ENCODE results near the gene RBM24.

- no peak for TF ChIP-seq POLR2A (IDR thresholded peaks at IDR 0.05)
- TF ChIP-seq, protein P1, sequence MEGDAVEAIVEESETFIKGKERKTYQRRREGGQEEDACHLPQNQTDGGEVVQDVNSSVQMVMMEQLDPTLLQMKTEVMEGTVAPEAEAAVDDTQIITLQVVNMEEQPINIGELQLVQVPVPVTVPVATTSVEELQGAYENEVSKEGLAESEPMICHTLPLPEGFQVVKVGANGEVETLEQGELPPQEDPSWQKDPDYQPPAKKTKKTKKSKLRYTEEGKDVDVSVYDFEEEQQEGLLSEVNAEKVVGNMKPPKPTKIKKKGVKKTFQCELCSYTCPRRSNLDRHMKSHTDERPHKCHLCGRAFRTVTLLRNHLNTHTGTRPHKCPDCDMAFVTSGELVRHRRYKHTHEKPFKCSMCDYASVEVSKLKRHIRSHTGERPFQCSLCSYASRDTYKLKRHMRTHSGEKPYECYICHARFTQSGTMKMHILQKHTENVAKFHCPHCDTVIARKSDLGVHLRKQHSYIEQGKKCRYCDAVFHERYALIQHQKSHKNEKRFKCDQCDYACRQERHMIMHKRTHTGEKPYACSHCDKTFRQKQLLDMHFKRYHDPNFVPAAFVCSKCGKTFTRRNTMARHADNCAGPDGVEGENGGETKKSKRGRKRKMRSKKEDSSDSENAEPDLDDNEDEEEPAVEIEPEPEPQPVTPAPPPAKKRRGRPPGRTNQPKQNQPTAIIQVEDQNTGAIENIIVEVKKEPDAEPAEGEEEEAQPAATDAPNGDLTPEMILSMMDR (IDR thresholded peaks at IDR 0.05) = no peak
Measured at GRCh38 chr6:17311595-17312311, 30.6 kb downstream of the RBM24 start.

Measured in breast epithelium (tissue), 3 donors.